Right cardiac atrium (tissue), 5 donors: ENCODE data around the gene LRMDA. TPM values are rescaled to one million over a fixed set of nuclear protein-coding genes. Genes with fewer than 3 reads are reported as not detected.

Source experiments
- ATAC-seq, 2 donors: fragments of 200-7000 bp; cut with Tn5 transposase; one replicate each; pipeline versions ENCODE4 v1.8.0 to v1.9.1; 2020; ENCODE audit warnings: moderate library complexity in 2 of 2, mild to moderate bottlenecking in 1 of 2
- DNase-seq, 3 donors: peaks; one replicate each; pipeline ENCODE4 v3.0.0-alpha.2; 2020
- H3K27ac ChIP-seq: one replicate; pipeline ENCODE4 v1.5.1; 2013; ENCODE audit warnings: mild to moderate bottlenecking, low read length, control low read depth, moderate library complexity
- H3K27me3 ChIP-seq: one replicate; pipeline ENCODE4 v1.6.1; 2013; ENCODE audit not compliant: control insufficient read depth, insufficient read depth
- H3K4me1 ChIP-seq: one replicate; pipeline ENCODE4 v1.6.1; 2013; ENCODE audit warnings: low read length; ENCODE audit not compliant: control insufficient read depth, insufficient read depth
- H3K4me3 ChIP-seq: one replicate; pipeline ENCODE4 v1.5.1; 2013; ENCODE audit warnings: low read length, control low read depth
- H3K9me3 ChIP-seq: one replicate; pipeline ENCODE4 v1.6.1; 2013; ENCODE audit warnings: low read length; ENCODE audit not compliant: control insufficient read depth
- WGBS: extraction: QIAGEN DNeasy Blood & Tissue Kit; methylation state at CpG from one replicate; pipeline ENCODE4 v1.1.7; 2013; 5-methylcytosine and 5-hydroxymethylcytosine counted together
- intact Hi-C, 4 donors: fragments of 100-400 bp; cut with DNase I; formaldehyde crosslinking; loops; one replicate each; pipeline versions ENCODE4 v1.11.0 to v1.14.0; 2022 to 2023
- polyA plus RNA-seq: library from polyadenylated mRNA; stranded (reverse); fragments of 200-250 nt; gene quantifications from one replicate; pipeline ENCODE4 v1.2.3, GENCODE V29; 2013
- total RNA-seq, 4 donors: library from RNA; stranded (reverse); fragmentation: NEBNext Ultra II Directional; extraction: Animal tissue kit (Norgen Biotek cat#: 25700); gene quantifications; one replicate each; pipeline ENCODE4 v1.2.1, GENCODE V29; 2021
- donor health status: healthy with polysubstance abuse.
- donor health status: DM: no; HTN: yes; CAD: no.
- donor health status: DM: no; HTN: no; CAD: no.
- donor health status: DM: no; HTN: yes; CAD: no; lungs with severe emphysema.
- donor health status: DM: yes; HTN: yes; CAD: no.

The LRMDA gene
- total and polyA plus RNA-seq, 5 donors = 42.7 to 97.9 (median 48.8) TPM

- H3K4me1 ChIP-seq = peaks cover 3% of the 10 kb centered on the region
- no peaks in the 10 kb centered on the region for H3K9me3 ChIP-seq
- no peaks in the 10 kb centered on the region for H3K27me3 ChIP-seq
- intact Hi-C loops = no loop called here
- WGBS = 62% methylated on average over 6 of the region's 6 CpGs
- no peak for DNase-seq
- no peak for ATAC-seq
- no peak overlapping the region for H3K4me3 ChIP-seq
- H3K27ac ChIP-seq = no peak overlapping the region
Observed at GRCh38 chr10:76353237-76353851, 921.9 kb downstream of the LRMDA start.

- DNase-seq (no peak), ATAC-seq (no peak)
- Histone ChIP-seq H3K27me3 (no peaks in the 10 kb centered on the region), H3K4me1 (peaks cover 5% of the 10 kb centered on the region), H3K4me3 (no peak overlapping the region), H3K9me3 (no peaks in the 10 kb centered on the region), H3K27ac (no peak overlapping the region)
- intact Hi-C loops = no loop called here
- WGBS = 81% methylated on average over 2 of the region's 2 CpGs
Observed at GRCh38 chr10:76354212-76354738, 922.9 kb downstream of the LRMDA start.

GRCh38 chr10:76354921-76355320, 923.5 kb downstream of the LRMDA start:
- H3K4me3 ChIP-seq = no peak overlapping the region
- H3K27me3 ChIP-seq = no peaks in the 10 kb centered on the region
- no peak overlapping the region for H3K27ac ChIP-seq
- intact Hi-C loops = no loop called here
- WGBS = 82% methylated on average over 4 of the region's 4 CpGs
- H3K9me3 ChIP-seq = no peaks in the 10 kb centered on the region
- DNase-seq (no peak), ATAC-seq (no peak)
- peaks cover 5% of the 10 kb centered on the region for H3K4me1 ChIP-seq

- Histone ChIP-seq H3K27ac (no peak overlapping the region), H3K27me3 (no peaks in the 10 kb centered on the region), H3K4me1 (peaks cover 3% of the 10 kb centered on the region), H3K9me3 (no peaks in the 10 kb centered on the region), H3K4me3 (no peak overlapping the region)
- WGBS = 92% methylated on average over 4 of the region's 4 CpGs
- DNase-seq (no peak), ATAC-seq (no peak)
- intact Hi-C loops = no loop called here
Observed at GRCh38 chr10:76356557-76356956, 925.1 kb downstream of the LRMDA start.

- Histone ChIP-seq H3K4me1 (peaks cover 2% of the 10 kb centered on the region), H3K9me3 (no peaks in the 10 kb centered on the region), H3K4me3 (no peak overlapping the region), H3K27ac (no peak overlapping the region), H3K27me3 (no peaks in the 10 kb centered on the region)
- ATAC-seq (no peak), DNase-seq (no peak)
- intact Hi-C loops = no loop called here
- WGBS = 84% methylated on average over 8 of the region's 8 CpGs
Observed at GRCh38 chr10:76357726-76358415, 926.4 kb downstream of the LRMDA start.

GRCh38 chr10:76358743-76359395, 927.4 kb downstream of the LRMDA start:
- H3K4me1 ChIP-seq = peaks cover 2% of the 10 kb centered on the region
- DNase-seq (no peak), ATAC-seq (peak in 1 of 2 donors; percentile 47)
- intact Hi-C loops = no loop called here
- H3K9me3 ChIP-seq = no peaks in the 10 kb centered on the region
- H3K27me3 ChIP-seq = no peaks in the 10 kb centered on the region
- H3K4me3 ChIP-seq = no peak overlapping the region
- WGBS = 68% methylated on average over 5 of the region's 5 CpGs
- no peak overlapping the region for H3K27ac ChIP-seq

- H3K27ac ChIP-seq = no peak overlapping the region
- DNase-seq (no peak), ATAC-seq (no peak)
- no peaks in the 10 kb centered on the region for H3K9me3 ChIP-seq
- no peaks in the 10 kb centered on the region for H3K4me1 ChIP-seq
- no peak overlapping the region for H3K4me3 ChIP-seq
- intact Hi-C loops = no loop called here
- 78% methylated on average over 1 of the region's 1 CpG for WGBS
- no peaks in the 10 kb centered on the region for H3K27me3 ChIP-seq
Observed at GRCh38 chr10:76375761-76376160, 944.3 kb downstream of the LRMDA start.

- DNase-seq (no peak), ATAC-seq (no peak)
- no peak overlapping the region for H3K4me3 ChIP-seq
- H3K4me1 ChIP-seq = no peaks in the 10 kb centered on the region
- intact Hi-C loops = no loop called here
- H3K27me3 ChIP-seq = no peaks in the 10 kb centered on the region
- no peak overlapping the region for H3K27ac ChIP-seq
- 77% methylated on average over 2 of the region's 2 CpGs for WGBS
- no peaks in the 10 kb centered on the region for H3K9me3 ChIP-seq
Observed at GRCh38 chr10:76382381-76382851, 951.0 kb downstream of the LRMDA start.

- H3K9me3 ChIP-seq = no peaks in the 10 kb centered on the region
- H3K4me1 ChIP-seq = no peaks in the 10 kb centered on the region
- no peak overlapping the region for H3K27ac ChIP-seq
- H3K27me3 ChIP-seq = no peaks in the 10 kb centered on the region
- intact Hi-C loops = no loop called here
- WGBS = 95% methylated on average over 2 of the region's 2 CpGs
- H3K4me3 ChIP-seq = no peak overlapping the region
- ATAC-seq (no peak), DNase-seq (no peak)
Observed at GRCh38 chr10:76388321-76389023, 957.0 kb downstream of the LRMDA start.

- Histone ChIP-seq H3K9me3 (no peaks in the 10 kb centered on the region), H3K27ac (peak overlapping the region; percentile 78), H3K4me3 (no peak overlapping the region), H3K27me3 (no peaks in the 10 kb centered on the region), H3K4me1 (peaks cover 11% of the 10 kb centered on the region)
- no peak for DNase-seq
- ATAC-seq = peak in 1 of 2 donors; percentile 62
- 86% methylated on average over 3 of the region's 3 CpGs for WGBS
- intact Hi-C loops = no loop called here
Observed at GRCh38 chr10:76393875-76394706, 962.7 kb downstream of the LRMDA start.
